GM12878 (cell line): ENCODE data around the gene SLC6A11.

Experiments used
- ATF2 ChIP-seq: IDR thresholded peaks from 2 replicates; pipeline ENCODE4 v1.6.1; 2012; ENCODE audit warnings: low read length, inconsistent platforms
- BRCA1 ChIP-seq: IDR thresholded peaks from 2 replicates; pipeline ENCODE4 v1.6.1; 2011; ENCODE audit warnings: low read depth, low read length, improper control_type of control experiment
- CTCF ChIP-seq, 3 experiments: IDR thresholded peaks in 2 of 3; conservative IDR thresholded peaks in 1 of 3; 2 replicates each; pipeline ENCODE4 v1.5.1; 2011; ENCODE audit warnings: low read depth in 3 of 3, low read length in 3 of 3, mild to moderate bottlenecking in 3 of 3, control low read depth in 2 of 3, moderate library complexity in 2 of 3, inconsistent platforms in 1 of 3, mixed read lengths in 1 of 3; ENCODE audit not compliant: control insufficient read depth in 2 of 3, insufficient read depth in 1 of 3; ENCODE audit errors: extremely low read depth in 1 of 3
- JUND ChIP-seq: IDR thresholded peaks from 2 replicates; pipeline ENCODE4 v1.6.1; 2012; ENCODE audit warnings: low read depth, mild to moderate bottlenecking, low read length, improper control_type of control experiment, moderate library complexity
- YY1 ChIP-seq: IDR thresholded peaks from 2 replicates; pipeline ENCODE4 v1.6.1; 2011; ENCODE audit warnings: low read depth, mild to moderate bottlenecking, low read length

- no peak for TF ChIP-seq BRCA1
- TF ChIP-seq YY1, result no peak
- TF ChIP-seq CTCF (IDR thresholded peaks at IDR 0.05 in 2 of 3, conservative IDR thresholded peaks at IDR 0.05 in 1 of 3; ENCODE audit: control insufficient read depth in 2 of 3, extremely low read depth in 1 of 3, insufficient read depth in 1 of 3, low read depth in 3 of 3, low read length in 3 of 3), result no peak
- TF ChIP-seq JUND, result no peak
- TF ChIP-seq ATF2, result no peak
Measured at GRCh38 chr3:10940106-10940505, 124.1 kb downstream of the SLC6A11 start.
